CD14-positive monocyte (primary cell): ENCODE data around the gene SENP2. TPM values are rescaled to one million over a fixed set of nuclear protein-coding genes. Genes with fewer than 3 reads are reported as not detected.

ENCODE experiments used
- DNase-seq, 3 donors: peaks; one replicate each; pipeline ENCODE4 v3.0.0-alpha.2; 2011 to 2022
- H2AFZ ChIP-seq: 2 replicates; pipeline ENCODE4 v1.6.0; 2012; ENCODE audit warnings: mild to moderate bottlenecking, low read depth, low read length, inconsistent platforms; ENCODE audit not compliant: insufficient read depth, poor library complexity, severe bottlenecking
- H3K27ac ChIP-seq, 2 donors: 1 replicate in 1 of 2; 2 replicates in 1 of 2; pipeline ENCODE4 v1.5.1; 2012 to 2013; ENCODE audit warnings: low read length in 2 of 2, control low read depth in 1 of 2, inconsistent platforms in 1 of 2, low read depth in 1 of 2, mild to moderate bottlenecking in 1 of 2
- H3K27me3 ChIP-seq, 2 donors: one replicate each; pipeline versions ENCODE4 v1.6.0 to v1.6.1; 2011 to 2013; ENCODE audit warnings: low read length in 2 of 2; ENCODE audit not compliant: control insufficient read depth in 2 of 2, insufficient read depth in 2 of 2
- H3K36me3 ChIP-seq, 2 donors: replicated peaks in 1 of 2; 1 replicate in 1 of 2; 2 replicates in 1 of 2; pipeline versions ENCODE4 v1.5.1 to v1.6.1; 2012 to 2013; ENCODE audit warnings: low read length in 2 of 2, control low read depth in 1 of 2, inconsistent platforms in 1 of 2, mild to moderate bottlenecking in 1 of 2; ENCODE audit not compliant: insufficient read depth in 2 of 2, control insufficient read depth in 1 of 2
- H3K4me1 ChIP-seq, 2 donors: 1 replicate in 1 of 2; 2 replicates in 1 of 2; pipeline versions ENCODE4 v1.5.1 to v1.6.1; 2012 to 2013; ENCODE audit warnings: low read length in 2 of 2, control low read depth in 1 of 2, inconsistent platforms in 1 of 2, mild to moderate bottlenecking in 1 of 2, moderate library complexity in 1 of 2; ENCODE audit not compliant: insufficient read depth in 2 of 2, control insufficient read depth in 1 of 2
- H3K4me2 ChIP-seq: replicated peaks from 2 replicates; pipeline ENCODE3; 2012; ENCODE audit warnings: low read length, moderate library complexity, mild to moderate bottlenecking; ENCODE audit not compliant: poor library complexity, severe bottlenecking; ENCODE audit errors: extremely low read depth
- H3K4me3 ChIP-seq, 3 experiments: fragments of 200-600 bp in 1 of 3; sonication (generic) in 1 of 3; replicated peaks in 1 of 3; 1 replicate in 2 of 3; 2 replicates in 1 of 3; pipeline ENCODE4 v1.5.1; 2011 to 2013; ENCODE audit warnings: low read length in 3 of 3, mild to moderate bottlenecking in 3 of 3, control low read depth in 2 of 3, low read depth in 2 of 3, inconsistent platforms in 1 of 3, moderate library complexity in 1 of 3
- H3K79me2 ChIP-seq: 2 replicates; pipeline ENCODE4 v1.6.0; 2012; ENCODE audit warnings: mild to moderate bottlenecking, control low read depth, inconsistent platforms, low read length, moderate library complexity; ENCODE audit not compliant: insufficient read depth
- H3K9ac ChIP-seq: 2 replicates; pipeline ENCODE4 v1.6.0; 2017; ENCODE audit warnings: low read length, mild to moderate bottlenecking; ENCODE audit not compliant: insufficient read depth, poor library complexity, severe bottlenecking
- H3K9me3 ChIP-seq, 2 donors: replicated peaks in 1 of 2; 1 replicate in 1 of 2; 2 replicates in 1 of 2; pipeline versions ENCODE4 v1.5.1 to v1.6.1; 2012 to 2013; ENCODE audit warnings: low read length in 2 of 2, control low read depth in 1 of 2; ENCODE audit not compliant: control insufficient read depth in 1 of 2, insufficient read depth in 1 of 2
- H4K20me1 ChIP-seq: 2 replicates; pipeline ENCODE4 v1.6.0; 2012; ENCODE audit warnings: mild to moderate bottlenecking, low read length, control low read depth, moderate library complexity; ENCODE audit not compliant: insufficient read depth
- H3K27ac Mint-ChIP-seq, 7 donors: one replicate each; pipeline ENCODE4 v1.8.0; 2020; ENCODE audit warnings: mild to moderate bottlenecking in 7 of 7, mixed read lengths in 7 of 7, moderate library complexity in 6 of 7, inconsistent platforms in 2 of 7
- H3K27me3 Mint-ChIP-seq, 3 donors: one replicate each; pipeline ENCODE4 v1.8.0; 2021 to 2022; ENCODE audit warnings: low read depth in 3 of 3, mild to moderate bottlenecking in 3 of 3, mixed read lengths in 3 of 3, moderate library complexity in 3 of 3, inconsistent platforms in 1 of 3
- H3K36me3 Mint-ChIP-seq, 2 donors: one replicate each; pipeline ENCODE4 v1.8.0; 2020; ENCODE audit warnings: mixed read lengths in 2 of 2, inconsistent platforms in 1 of 2, mild to moderate bottlenecking in 1 of 2
- H3K4me1 Mint-ChIP-seq: one replicate; pipeline ENCODE4 v1.8.0; 2020; ENCODE audit warnings: mild to moderate bottlenecking, mixed read lengths
- H3K4me3 Mint-ChIP-seq, 2 donors: one replicate each; pipeline ENCODE4 v1.8.0; 2020; ENCODE audit warnings: mild to moderate bottlenecking in 2 of 2, mixed read lengths in 2 of 2, moderate library complexity in 1 of 2
- H3K9me3 Mint-ChIP-seq, 7 donors: one replicate each; pipeline ENCODE4 v1.8.0; 2020 to 2022; ENCODE audit warnings: mixed read lengths in 7 of 7, mild to moderate bottlenecking in 6 of 7, moderate library complexity in 6 of 7, inconsistent platforms in 2 of 7
- WGBS: methylation state at CpG from one replicate; pipeline ENCODE4 v1.1.5; 2013; ENCODE audit warnings: missing lambda C conversion rate; ENCODE audit not compliant: insufficient coverage; 5-methylcytosine and 5-hydroxymethylcytosine counted together
- intact Hi-C, 2 donors: fragments of 100-400 bp; cut with micrococcal nuclease; formaldehyde crosslinking; loops; one replicate each; pipeline versions ENCODE4 v1.15.0 to v1.15.1; 2023
- polyA plus RNA-seq, 3 donors: library from polyadenylated mRNA; depleted of rRNA in 1 of 3; unstranded in 2 of 3; stranded (reverse) in 1 of 3; fragments of 300-500 nt in 2 of 3; fragments of >200 nt in 1 of 3; fragmentation: Illumina TruSeq in 2 of 3; gene quantifications; 1 replicate in 2 of 3; 2 replicates in 1 of 3; pipeline ENCODE4 v1.2.3, GENCODE V29; 2012 to 2021
- TF ChIP-seq, protein P1 (sequence below): fragments of 200-600 bp; IDR thresholded peaks from one replicate; pipeline ENCODE4 v1.8.0; 2022; ENCODE audit warnings: antibody characterized with exemption, mild to moderate bottlenecking

SENP2 gene
- polyA plus RNA-seq, 3 donors: 7.1 to 21.0 (median 13.4) TPM

DNA sequence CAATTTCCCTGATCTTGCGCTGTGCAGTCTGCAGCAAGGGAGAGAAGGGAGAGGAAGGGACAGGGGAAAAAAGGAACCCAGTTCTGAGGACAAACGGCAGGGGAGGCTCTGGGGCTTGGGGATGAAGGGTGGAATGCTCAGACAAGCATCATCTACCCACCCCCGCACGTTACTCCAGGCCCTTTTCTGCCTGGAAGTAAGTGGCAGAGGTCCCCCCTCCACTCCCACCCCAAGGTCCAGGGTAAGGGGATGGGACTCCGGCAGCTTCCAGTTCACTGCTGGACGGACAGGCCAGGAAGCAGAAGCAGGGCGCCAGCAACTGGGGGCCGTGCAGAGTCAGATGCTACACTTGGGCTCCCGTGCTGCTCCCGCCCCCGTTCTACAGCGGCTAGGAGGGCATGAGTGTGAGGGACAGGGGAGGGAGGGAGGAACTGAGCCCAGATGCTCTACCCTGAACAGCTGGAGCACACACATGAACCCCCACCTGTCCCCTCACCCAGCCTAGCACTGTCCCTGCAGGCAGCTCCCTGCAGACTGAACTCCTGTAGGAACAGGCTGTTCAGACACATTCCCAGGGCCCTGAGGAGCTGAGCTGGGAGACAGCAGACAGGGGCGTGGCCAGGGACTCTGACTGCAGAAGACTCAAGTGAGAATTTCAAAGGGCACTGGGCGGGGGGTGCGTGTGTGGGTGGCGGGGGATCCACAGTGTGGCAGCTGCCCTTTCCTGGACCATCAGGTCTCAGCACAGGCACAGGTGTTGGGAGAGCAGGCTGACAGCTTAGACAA is 59.7 kb downstream of the SENP2 start:
- Histone ChIP-seq H3K9me3 (no peaks in the 10 kb centered on the region), H3K27me3 (no peaks in the 10 kb centered on the region), H3K9ac (no peak overlapping the region), H4K20me1 (no peaks in the 10 kb centered on the region), H3K4me1 (peaks cover 13% of the 10 kb centered on the region in 2 donors), H2AFZ (no peak overlapping the region), H3K4me2 (no peak overlapping the region), H3K36me3 (peaks cover 6 to 16% of the 10 kb centered on the region in 2 donors), H3K27ac (no peak overlapping the region), H3K79me2 (no peaks in the 10 kb centered on the region), H3K4me3 (no peak overlapping the region)
- H3K27ac Mint-ChIP-seq: peak overlapping the region in 1 of 7 donors; percentile 9
- H3K9me3 Mint-ChIP-seq: no peaks in the 10 kb centered on the region
- WGBS: 95% methylated on average over 7 of the region's 16 CpGs
- peaks cover 22% of the 10 kb centered on the region for H3K4me1 Mint-ChIP-seq
- H3K4me3 Mint-ChIP-seq: no peak overlapping the region
- TF ChIP-seq, protein P1, sequence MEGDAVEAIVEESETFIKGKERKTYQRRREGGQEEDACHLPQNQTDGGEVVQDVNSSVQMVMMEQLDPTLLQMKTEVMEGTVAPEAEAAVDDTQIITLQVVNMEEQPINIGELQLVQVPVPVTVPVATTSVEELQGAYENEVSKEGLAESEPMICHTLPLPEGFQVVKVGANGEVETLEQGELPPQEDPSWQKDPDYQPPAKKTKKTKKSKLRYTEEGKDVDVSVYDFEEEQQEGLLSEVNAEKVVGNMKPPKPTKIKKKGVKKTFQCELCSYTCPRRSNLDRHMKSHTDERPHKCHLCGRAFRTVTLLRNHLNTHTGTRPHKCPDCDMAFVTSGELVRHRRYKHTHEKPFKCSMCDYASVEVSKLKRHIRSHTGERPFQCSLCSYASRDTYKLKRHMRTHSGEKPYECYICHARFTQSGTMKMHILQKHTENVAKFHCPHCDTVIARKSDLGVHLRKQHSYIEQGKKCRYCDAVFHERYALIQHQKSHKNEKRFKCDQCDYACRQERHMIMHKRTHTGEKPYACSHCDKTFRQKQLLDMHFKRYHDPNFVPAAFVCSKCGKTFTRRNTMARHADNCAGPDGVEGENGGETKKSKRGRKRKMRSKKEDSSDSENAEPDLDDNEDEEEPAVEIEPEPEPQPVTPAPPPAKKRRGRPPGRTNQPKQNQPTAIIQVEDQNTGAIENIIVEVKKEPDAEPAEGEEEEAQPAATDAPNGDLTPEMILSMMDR: no peak
- H3K27me3 Mint-ChIP-seq: peaks cover 1 to 2% (median 2%) of the 10 kb centered on the region in 3 donors
- no peak for DNase-seq
- intact Hi-C loops: no loop called here
- H3K36me3 Mint-ChIP-seq: peaks cover 21 to 34% of the 10 kb centered on the region in 2 donors

DNA sequence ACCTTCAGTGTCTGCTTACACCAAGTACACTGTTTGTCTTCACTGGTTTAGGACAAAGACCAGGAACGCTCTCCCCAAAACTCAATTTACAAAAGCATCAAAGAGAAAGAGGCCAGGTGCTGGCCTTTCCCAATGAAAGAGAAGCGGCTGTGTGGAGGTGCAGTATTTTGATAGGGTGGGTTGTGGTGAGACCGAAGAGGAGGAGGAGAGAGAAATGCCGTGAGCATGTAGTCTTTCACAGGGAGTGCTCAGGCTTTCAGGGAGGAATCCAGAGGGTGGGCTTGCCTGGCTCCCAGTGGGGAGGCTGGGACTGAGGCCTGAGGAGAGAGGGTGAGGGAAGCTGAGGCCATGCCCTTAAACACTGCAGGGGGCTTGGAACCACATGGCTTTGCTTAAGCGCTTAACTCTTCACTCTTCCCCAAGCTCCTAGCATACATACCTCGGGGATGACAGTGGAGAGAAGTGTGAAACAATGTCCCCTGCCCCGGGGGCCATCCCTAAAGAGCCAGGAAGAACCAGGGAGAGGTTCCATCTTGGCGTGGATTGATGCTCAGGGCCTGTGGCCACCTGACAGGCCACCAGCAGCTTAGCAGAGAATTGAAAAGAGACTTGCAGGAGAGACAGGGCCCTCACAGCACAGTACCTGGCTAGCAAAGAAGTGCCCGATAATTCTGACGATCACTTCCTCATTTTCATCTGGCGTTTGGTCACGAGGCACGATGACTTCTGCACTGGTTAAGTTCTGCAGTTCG is 60.5 kb downstream of the SENP2 start:
- Histone ChIP-seq H3K27me3 (no peaks in the 10 kb centered on the region), H3K79me2 (no peaks in the 10 kb centered on the region), H3K36me3 (peaks cover 6 to 16% of the 10 kb centered on the region in 2 donors), H4K20me1 (no peaks in the 10 kb centered on the region), H2AFZ (peak overlapping the region; percentile 20), H3K4me3 (no peak overlapping the region), H3K9me3 (no peaks in the 10 kb centered on the region), H3K4me1 (peaks cover 13% of the 10 kb centered on the region in 2 donors), H3K4me2 (no peak overlapping the region), H3K9ac (no peak overlapping the region), H3K27ac (no peak overlapping the region)
- peaks cover 26 to 34% of the 10 kb centered on the region in 2 donors for H3K36me3 Mint-ChIP-seq
- H3K27me3 Mint-ChIP-seq: peaks cover 1 to 2% (median 2%) of the 10 kb centered on the region in 3 donors
- H3K9me3 Mint-ChIP-seq: no peaks in the 10 kb centered on the region
- 57% methylated on average over 7 of the region's 14 CpGs for WGBS
- H3K27ac Mint-ChIP-seq: peak overlapping the region in 1 of 7 donors; percentile 30
- peaks cover 22% of the 10 kb centered on the region for H3K4me1 Mint-ChIP-seq
- peak overlapping the region in 1 of 2 donors; percentile 64 for H3K4me3 Mint-ChIP-seq
- DNase-seq: peak in 2 of 3 donors; percentile 21 to 41
- TF ChIP-seq, protein P1: no peak
- intact Hi-C loops: no loop called here
